ENCODE measurements around the gene ZFAND5.

ZFAND5 gene

DNA sequence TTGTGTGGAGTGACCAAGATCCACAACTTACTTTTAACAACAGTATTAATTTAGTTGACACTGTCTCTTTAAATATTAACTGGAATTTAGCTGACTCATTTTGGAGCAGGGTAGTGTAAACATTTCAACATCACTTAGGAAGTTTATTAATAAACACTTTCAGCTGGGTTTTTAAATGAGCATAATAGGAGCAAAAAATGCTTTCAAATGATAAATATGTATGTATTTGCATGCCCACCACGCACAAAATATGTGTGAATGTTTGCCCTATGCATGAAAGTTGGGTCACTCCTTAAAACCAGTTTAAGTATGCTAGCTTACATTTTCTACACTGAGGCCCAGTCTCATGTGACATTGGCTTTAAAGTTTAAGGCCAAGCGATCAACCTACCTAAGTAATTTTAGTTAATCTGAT lies 2.9 kb downstream of the ZFAND5 start:
- no peak overlapping the region for H2BK5ac ChIP-seq (ENCODE audit: low read length)
- H2BK120ac ChIP-seq (ENCODE audit: low read depth, low read length): no peak overlapping the region
- no peak overlapping the region for H3K56ac ChIP-seq (ENCODE audit: low read length)
- H2AK5ac ChIP-seq (ENCODE audit: low read length): no peak overlapping the region
- H3K4me1 ChIP-seq (ENCODE audit: control insufficient read depth, low read depth, low read length): no peaks in the 10 kb centered on the region
- H3K79me2 ChIP-seq (ENCODE audit: control insufficient read depth, insufficient read depth, low read length): peaks cover 69% of the 10 kb centered on the region
- H3K9ac ChIP-seq (ENCODE audit: low read length): no peak overlapping the region
- no peaks in the 10 kb centered on the region for H3K27me3 ChIP-seq (ENCODE audit: insufficient read depth, low read length, poor library complexity)
- H3K18ac ChIP-seq (ENCODE audit: low read length): no peak overlapping the region
- H4K8ac ChIP-seq (ENCODE audit: low read depth, low read length): no peak overlapping the region
- H3K4ac ChIP-seq (ENCODE audit: low read depth, low read length): no peak overlapping the region
- H2BK15ac ChIP-seq (replicated peaks; ENCODE audit: low read depth): no peak overlapping the region
- H3K4me3 ChIP-seq (ENCODE audit: low read length): no peak overlapping the region
- WGBS (ENCODE audit: extremely low coverage, insufficient coverage, low lambda C conversion rate): no CpG with 5 or more reads among the region's 2 CpGs
- no peak overlapping the region for H3K23ac ChIP-seq (ENCODE audit: low read length)
- H4K5ac ChIP-seq (ENCODE audit: low read length): no peak overlapping the region
- H3K27ac ChIP-seq (ENCODE audit: low read depth, low read length): no peak overlapping the region
- H3K4me2 ChIP-seq (ENCODE audit: low read length): peak overlapping the region; percentile 1
- no peak for DNase-seq
- no peaks in the 10 kb centered on the region for H3K36me3 ChIP-seq (ENCODE audit: control insufficient read depth, insufficient read depth, low read length)
- H3K79me1 ChIP-seq (ENCODE audit: low read length): no peaks in the 10 kb centered on the region

GRCh38 chr9:72361217-72361616 lies 3.8 kb downstream of the ZFAND5 start:
- H3K18ac ChIP-seq (ENCODE audit: low read length): no peak overlapping the region
- no CpG with 5 or more reads among the region's 3 CpGs for WGBS (ENCODE audit: extremely low coverage, insufficient coverage, low lambda C conversion rate)
- no peak overlapping the region for H3K4me3 ChIP-seq (ENCODE audit: low read length)
- no peak overlapping the region for H4K5ac ChIP-seq (ENCODE audit: low read length)
- no peak overlapping the region for H3K4ac ChIP-seq (ENCODE audit: low read depth, low read length)
- no peak overlapping the region for H2BK15ac ChIP-seq (replicated peaks; ENCODE audit: low read depth)
- no peak overlapping the region for H2AK5ac ChIP-seq (ENCODE audit: low read length)
- no peak for DNase-seq
- no peak overlapping the region for H3K23ac ChIP-seq (ENCODE audit: low read length)
- H3K36me3 ChIP-seq (ENCODE audit: control insufficient read depth, insufficient read depth, low read length): no peaks in the 10 kb centered on the region
- no peak overlapping the region for H3K4me2 ChIP-seq (ENCODE audit: low read length)
- H3K9ac ChIP-seq (ENCODE audit: low read length): no peak overlapping the region
- no peak overlapping the region for H4K8ac ChIP-seq (ENCODE audit: low read depth, low read length)
- no peak overlapping the region for H2BK5ac ChIP-seq (ENCODE audit: low read length)
- H3K79me2 ChIP-seq (ENCODE audit: control insufficient read depth, insufficient read depth, low read length): peaks cover 71% of the 10 kb centered on the region
- H3K4me1 ChIP-seq (ENCODE audit: control insufficient read depth, low read depth, low read length): no peaks in the 10 kb centered on the region
- no peak overlapping the region for H3K27ac ChIP-seq (ENCODE audit: low read depth, low read length)
- H3K56ac ChIP-seq (ENCODE audit: low read length): no peak overlapping the region
- no peak overlapping the region for H2BK120ac ChIP-seq (ENCODE audit: low read depth, low read length)
- H3K79me1 ChIP-seq (ENCODE audit: low read length): peaks cover 1% of the 10 kb centered on the region
- H3K27me3 ChIP-seq (ENCODE audit: insufficient read depth, low read length, poor library complexity): no peaks in the 10 kb centered on the region

GRCh38 chr9:72360324-72360723 lies 4.7 kb downstream of the ZFAND5 start:
- Histone ChIP-seq H2BK15ac (replicated peaks; ENCODE audit: low read depth) (no peak overlapping the region), H3K79me2 (ENCODE audit: control insufficient read depth, insufficient read depth, low read length) (peaks cover 71% of the 10 kb centered on the region), H3K9ac (ENCODE audit: low read length) (no peak overlapping the region), H4K8ac (ENCODE audit: low read depth, low read length) (no peak overlapping the region), H3K4me2 (ENCODE audit: low read length) (no peak overlapping the region), H2BK5ac (ENCODE audit: low read length) (no peak overlapping the region), H3K4me3 (ENCODE audit: low read length) (no peak overlapping the region), H3K36me3 (ENCODE audit: control insufficient read depth, insufficient read depth, low read length) (no peaks in the 10 kb centered on the region), H3K27me3 (ENCODE audit: insufficient read depth, low read length, poor library complexity) (no peaks in the 10 kb centered on the region), H4K5ac (ENCODE audit: low read length) (no peak overlapping the region), H2AK5ac (ENCODE audit: low read length) (no peak overlapping the region), H3K56ac (ENCODE audit: low read length) (no peak overlapping the region), H3K79me1 (ENCODE audit: low read length) (peaks cover 1% of the 10 kb centered on the region), H3K23ac (ENCODE audit: low read length) (no peak overlapping the region), H3K18ac (ENCODE audit: low read length) (no peak overlapping the region), H2BK120ac (ENCODE audit: low read depth, low read length) (no peak overlapping the region), H3K27ac (ENCODE audit: low read depth, low read length) (no peak overlapping the region), H3K4me1 (ENCODE audit: control insufficient read depth, low read depth, low read length) (no peaks in the 10 kb centered on the region), H3K4ac (ENCODE audit: low read depth, low read length) (no peak overlapping the region)
- no peak for DNase-seq

DNA sequence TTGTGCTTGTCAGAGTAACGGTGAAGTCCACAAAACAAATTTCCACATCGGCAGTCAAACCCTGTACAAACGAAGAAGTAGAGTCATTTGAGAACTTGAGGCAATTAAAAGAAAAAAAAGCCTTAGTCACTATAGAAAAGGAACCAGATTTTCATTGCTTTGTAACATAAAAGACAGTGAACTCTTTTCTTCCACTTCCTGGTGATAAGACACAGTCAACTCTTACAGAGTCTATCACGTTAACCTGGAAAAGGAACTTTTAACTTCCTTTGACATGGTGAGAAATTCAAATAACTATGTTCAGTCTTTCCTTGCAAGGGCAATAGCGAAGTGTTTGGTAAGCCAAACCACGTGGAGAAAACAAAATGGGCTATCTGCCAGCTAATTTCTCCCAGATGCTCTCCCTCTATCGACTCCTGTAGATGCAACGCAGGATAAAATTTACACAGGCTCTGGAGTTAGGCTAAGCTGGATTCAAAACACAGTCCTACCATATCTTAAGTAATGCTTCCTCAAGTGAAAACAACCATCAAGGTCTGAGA lies 8.9 kb downstream of the ZFAND5 start:
- Histone ChIP-seq H2BK5ac (ENCODE audit: low read length) (no peak overlapping the region), H3K18ac (ENCODE audit: low read length) (no peak overlapping the region), H4K5ac (ENCODE audit: low read length) (no peak overlapping the region), H3K79me1 (ENCODE audit: low read length) (peaks cover 3% of the 10 kb centered on the region), H3K4me2 (ENCODE audit: low read length) (no peak overlapping the region), H3K79me2 (ENCODE audit: control insufficient read depth, insufficient read depth, low read length) (peaks cover 34% of the 10 kb centered on the region), H2BK15ac (replicated peaks; ENCODE audit: low read depth) (no peak overlapping the region), H3K27me3 (ENCODE audit: insufficient read depth, low read length, poor library complexity) (no peaks in the 10 kb centered on the region), H2AK5ac (ENCODE audit: low read length) (no peak overlapping the region), H4K8ac (ENCODE audit: low read depth, low read length) (no peak overlapping the region), H3K4me1 (ENCODE audit: control insufficient read depth, low read depth, low read length) (no peaks in the 10 kb centered on the region), H3K56ac (ENCODE audit: low read length) (no peak overlapping the region), H3K27ac (ENCODE audit: low read depth, low read length) (no peak overlapping the region), H3K9ac (ENCODE audit: low read length) (no peak overlapping the region), H3K36me3 (ENCODE audit: control insufficient read depth, insufficient read depth, low read length) (peaks cover 2% of the 10 kb centered on the region), H3K4ac (ENCODE audit: low read depth, low read length) (no peak overlapping the region), H3K23ac (ENCODE audit: low read length) (no peak overlapping the region), H2BK120ac (ENCODE audit: low read depth, low read length) (no peak overlapping the region), H3K4me3 (ENCODE audit: low read length) (no peak overlapping the region)
- no peak for DNase-seq
- no CpG with 5 or more reads among the region's 8 CpGs for WGBS (ENCODE audit: extremely low coverage, insufficient coverage, low lambda C conversion rate)

- Histone ChIP-seq H3K23ac (ENCODE audit: low read length) (no peak overlapping the region), H2BK120ac (ENCODE audit: low read depth, low read length) (no peak overlapping the region), H2BK15ac (replicated peaks; ENCODE audit: low read depth) (no peak overlapping the region), H2AK5ac (ENCODE audit: low read length) (no peak overlapping the region), H4K8ac (ENCODE audit: low read depth, low read length) (no peak overlapping the region), H3K4me3 (ENCODE audit: low read length) (no peak overlapping the region), H3K9ac (ENCODE audit: low read length) (no peak overlapping the region), H3K4me2 (ENCODE audit: low read length) (no peak overlapping the region), H3K79me2 (ENCODE audit: control insufficient read depth, insufficient read depth, low read length) (peaks cover 25% of the 10 kb centered on the region), H3K36me3 (ENCODE audit: control insufficient read depth, insufficient read depth, low read length) (peaks cover 2% of the 10 kb centered on the region), H4K5ac (ENCODE audit: low read length) (no peak overlapping the region), H3K27ac (ENCODE audit: low read depth, low read length) (no peak overlapping the region), H3K4ac (ENCODE audit: low read depth, low read length) (no peak overlapping the region), H3K4me1 (ENCODE audit: control insufficient read depth, low read depth, low read length) (no peaks in the 10 kb centered on the region), H3K56ac (ENCODE audit: low read length) (no peak overlapping the region), H3K79me1 (ENCODE audit: low read length) (peaks cover 3% of the 10 kb centered on the region), H2BK5ac (ENCODE audit: low read length) (no peak overlapping the region), H3K18ac (ENCODE audit: low read length) (no peak overlapping the region), H3K27me3 (ENCODE audit: insufficient read depth, low read length, poor library complexity) (no peaks in the 10 kb centered on the region)
- DNase-seq: no peak
- WGBS (ENCODE audit: extremely low coverage, insufficient coverage, low lambda C conversion rate): no CpG with 5 or more reads among the region's 4 CpGs
Observed at GRCh38 chr9:72355153-72355552, 9.9 kb downstream of the ZFAND5 start.

- Histone ChIP-seq H3K18ac (ENCODE audit: low read length) (no peak overlapping the region), H3K4me2 (ENCODE audit: low read length) (no peak overlapping the region), H3K79me1 (ENCODE audit: low read length) (peaks cover 3% of the 10 kb centered on the region), H3K4me1 (ENCODE audit: control insufficient read depth, low read depth, low read length) (no peaks in the 10 kb centered on the region), H3K56ac (ENCODE audit: low read length) (no peak overlapping the region), H2BK120ac (ENCODE audit: low read depth, low read length) (no peak overlapping the region), H3K27ac (ENCODE audit: low read depth, low read length) (no peak overlapping the region), H3K9ac (ENCODE audit: low read length) (no peak overlapping the region), H3K23ac (ENCODE audit: low read length) (no peak overlapping the region), H2BK15ac (replicated peaks; ENCODE audit: low read depth) (no peak overlapping the region), H3K79me2 (ENCODE audit: control insufficient read depth, insufficient read depth, low read length) (peaks cover 22% of the 10 kb centered on the region), H3K27me3 (ENCODE audit: insufficient read depth, low read length, poor library complexity) (no peaks in the 10 kb centered on the region), H2BK5ac (ENCODE audit: low read length) (no peak overlapping the region), H4K5ac (ENCODE audit: low read length) (no peak overlapping the region), H4K8ac (ENCODE audit: low read depth, low read length) (no peak overlapping the region), H3K36me3 (ENCODE audit: control insufficient read depth, insufficient read depth, low read length) (peaks cover 2% of the 10 kb centered on the region), H3K4me3 (ENCODE audit: low read length) (no peak overlapping the region), H2AK5ac (ENCODE audit: low read length) (no peak overlapping the region), H3K4ac (ENCODE audit: low read depth, low read length) (no peak overlapping the region)
- no peak for DNase-seq
- WGBS (ENCODE audit: extremely low coverage, insufficient coverage, low lambda C conversion rate): no CpG with 5 or more reads among the region's 1 CpG
Observed at GRCh38 chr9:72354704-72355103, 10.3 kb downstream of the ZFAND5 start.
